ENCODE results near the gene AUTS2. TPM values are rescaled to one million over a fixed set of nuclear protein-coding genes. Genes with fewer than 3 reads are reported as not detected.

Gene AUTS2
- total RNA-seq, 1 experiment from 2014 or later: 50.0 TPM

DNA sequence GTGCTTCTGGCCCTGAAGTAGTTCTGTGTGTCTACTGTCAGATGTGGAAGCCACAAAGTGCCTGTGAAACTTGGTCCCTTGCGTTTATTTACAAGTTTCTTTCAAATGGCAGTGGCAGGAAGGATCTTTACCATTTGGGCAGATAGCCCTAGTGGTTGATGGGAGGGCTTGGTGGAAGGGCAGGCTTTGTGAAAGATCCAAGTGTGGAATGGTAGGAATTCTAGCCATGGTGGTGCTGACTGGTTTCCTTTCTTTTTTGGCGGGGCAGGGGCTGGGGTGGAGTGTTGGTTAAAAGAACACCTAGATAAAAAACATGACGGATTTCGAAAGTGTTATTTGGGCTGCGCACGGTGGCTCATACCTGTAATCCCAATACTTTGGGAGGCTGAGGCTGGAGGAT, 27.0 kb downstream of the AUTS2 start:
- no peaks in the 10 kb centered on the region for H3K27me3 Mint-ChIP-seq (ENCODE audit: low read depth)
- TF ChIP-seq ZNF425 (CRISPR knock-in tag; conservative IDR thresholded peaks at IDR 0.05) (no peak), SMAD4 (CRISPR knock-in tag; IDR thresholded peaks at IDR 0.05) (no peak), TEAD4 (CRISPR knock-in tag; IDR thresholded peaks at IDR 0.05) (no peak), GTF2I (CRISPR knock-in tag; conservative IDR thresholded peaks at IDR 0.05) (no peak)
- CTCF ChIA-PET: no interaction called here
- H3K9me3 Mint-ChIP-seq: no peaks in the 10 kb centered on the region
- DNase-seq (ENCODE audit: low spot score) (no peak), ATAC-seq (peak; percentile 89)
- H3K27ac Mint-ChIP-seq: no peak overlapping the region
- no peak overlapping the region for H3K4me3 Mint-ChIP-seq
- H3K36me3 Mint-ChIP-seq: no peaks in the 10 kb centered on the region
- peaks cover 34% of the 10 kb centered on the region for H3K4me1 Mint-ChIP-seq
- POLR2A ChIA-PET: no interaction called here

GRCh38 chr7:69625798-69626197, 27.5 kb downstream of the AUTS2 start:
- Mint-ChIP-seq H3K36me3 (no peaks in the 10 kb centered on the region), H3K27ac (no peak overlapping the region), H3K9me3 (no peaks in the 10 kb centered on the region), H3K4me3 (no peak overlapping the region), H3K4me1 (peaks cover 30% of the 10 kb centered on the region), H3K27me3 (ENCODE audit: low read depth) (no peaks in the 10 kb centered on the region)
- ChIA-PET POLR2A (no interaction called here), CTCF (no interaction called here)
- TF ChIP-seq CREM (CRISPR knock-in tag; IDR thresholded peaks at IDR 0.05) (no peak), NR1H2 (CRISPR knock-in tag; IDR thresholded peaks at IDR 0.05) (no peak), IRF1 (CRISPR knock-in tag; IDR thresholded peaks at IDR 0.05) (no peak)
- TF ChIP-seq, protein P1, sequence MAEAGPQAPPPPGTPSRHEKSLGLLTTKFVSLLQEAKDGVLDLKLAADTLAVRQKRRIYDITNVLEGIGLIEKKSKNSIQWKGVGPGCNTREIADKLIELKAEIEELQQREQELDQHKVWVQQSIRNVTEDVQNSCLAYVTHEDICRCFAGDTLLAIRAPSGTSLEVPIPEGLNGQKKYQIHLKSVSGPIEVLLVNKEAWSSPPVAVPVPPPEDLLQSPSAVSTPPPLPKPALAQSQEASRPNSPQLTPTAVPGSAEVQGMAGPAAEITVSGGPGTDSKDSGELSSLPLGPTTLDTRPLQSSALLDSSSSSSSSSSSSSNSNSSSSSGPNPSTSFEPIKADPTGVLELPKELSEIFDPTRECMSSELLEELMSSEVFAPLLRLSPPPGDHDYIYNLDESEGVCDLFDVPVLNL (CRISPR knock-in tag; IDR thresholded peaks at IDR 0.05; ENCODE audit: borderline replicate concordance, low read depth): no peak
- DNase-seq (ENCODE audit: low spot score) (no peak), ATAC-seq (no peak)

DNA sequence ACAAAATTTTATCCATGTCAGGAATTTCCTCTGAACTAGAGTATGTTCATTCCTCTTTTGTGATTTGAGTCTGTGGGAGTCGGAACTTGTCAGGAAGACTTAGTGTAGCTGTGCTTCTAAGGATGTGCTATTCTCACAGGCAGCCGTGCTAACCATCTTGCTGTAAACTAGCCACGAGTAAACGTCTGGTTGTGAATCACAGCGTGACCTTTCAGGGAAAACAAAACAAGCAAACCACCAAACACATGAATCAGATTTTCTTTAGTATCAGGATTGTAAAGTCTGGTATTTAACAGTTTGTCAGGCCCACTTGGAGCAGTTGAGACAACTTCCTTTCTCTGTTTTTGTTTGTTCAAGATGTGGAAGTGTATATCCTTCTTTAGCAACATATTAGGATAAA, 32.0 kb downstream of the AUTS2 start:
- no peak overlapping the region for H3K27ac Mint-ChIP-seq
- TF ChIP-seq FOXP1 (CRISPR knock-in tag; IDR thresholded peaks at IDR 0.05; ENCODE audit: borderline replicate concordance): no peak
- no peak for TF ChIP-seq HMGA2 (CRISPR knock-in tag; IDR thresholded peaks at IDR 0.05)
- TF ChIP-seq, protein P2, sequence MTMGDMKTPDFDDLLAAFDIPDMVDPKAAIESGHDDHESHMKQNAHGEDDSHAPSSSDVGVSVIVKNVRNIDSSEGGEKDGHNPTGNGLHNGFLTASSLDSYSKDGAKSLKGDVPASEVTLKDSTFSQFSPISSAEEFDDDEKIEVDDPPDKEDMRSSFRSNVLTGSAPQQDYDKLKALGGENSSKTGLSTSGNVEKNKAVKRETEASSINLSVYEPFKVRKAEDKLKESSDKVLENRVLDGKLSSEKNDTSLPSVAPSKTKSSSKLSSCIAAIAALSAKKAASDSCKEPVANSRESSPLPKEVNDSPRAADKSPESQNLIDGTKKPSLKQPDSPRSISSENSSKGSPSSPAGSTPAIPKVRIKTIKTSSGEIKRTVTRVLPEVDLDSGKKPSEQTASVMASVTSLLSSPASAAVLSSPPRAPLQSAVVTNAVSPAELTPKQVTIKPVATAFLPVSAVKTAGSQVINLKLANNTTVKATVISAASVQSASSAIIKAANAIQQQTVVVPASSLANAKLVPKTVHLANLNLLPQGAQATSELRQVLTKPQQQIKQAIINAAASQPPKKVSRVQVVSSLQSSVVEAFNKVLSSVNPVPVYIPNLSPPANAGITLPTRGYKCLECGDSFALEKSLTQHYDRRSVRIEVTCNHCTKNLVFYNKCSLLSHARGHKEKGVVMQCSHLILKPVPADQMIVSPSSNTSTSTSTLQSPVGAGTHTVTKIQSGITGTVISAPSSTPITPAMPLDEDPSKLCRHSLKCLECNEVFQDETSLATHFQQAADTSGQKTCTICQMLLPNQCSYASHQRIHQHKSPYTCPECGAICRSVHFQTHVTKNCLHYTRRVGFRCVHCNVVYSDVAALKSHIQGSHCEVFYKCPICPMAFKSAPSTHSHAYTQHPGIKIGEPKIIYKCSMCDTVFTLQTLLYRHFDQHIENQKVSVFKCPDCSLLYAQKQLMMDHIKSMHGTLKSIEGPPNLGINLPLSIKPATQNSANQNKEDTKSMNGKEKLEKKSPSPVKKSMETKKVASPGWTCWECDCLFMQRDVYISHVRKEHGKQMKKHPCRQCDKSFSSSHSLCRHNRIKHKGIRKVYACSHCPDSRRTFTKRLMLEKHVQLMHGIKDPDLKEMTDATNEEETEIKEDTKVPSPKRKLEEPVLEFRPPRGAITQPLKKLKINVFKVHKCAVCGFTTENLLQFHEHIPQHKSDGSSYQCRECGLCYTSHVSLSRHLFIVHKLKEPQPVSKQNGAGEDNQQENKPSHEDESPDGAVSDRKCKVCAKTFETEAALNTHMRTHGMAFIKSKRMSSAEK (CRISPR knock-in tag; IDR thresholded peaks at IDR 0.05; ENCODE audit: borderline replicate concordance): no peak
- POLR2A ChIA-PET: no interaction called here
- no peak for ATAC-seq
- DNase-seq (ENCODE audit: low spot score): no peak
- H3K9me3 Mint-ChIP-seq: no peaks in the 10 kb centered on the region
- peaks cover 21% of the 10 kb centered on the region for H3K4me1 Mint-ChIP-seq
- peaks cover 26% of the 10 kb centered on the region for H3K27me3 Mint-ChIP-seq (ENCODE audit: low read depth)
- H3K4me3 Mint-ChIP-seq: no peak overlapping the region
- CTCF ChIA-PET: no interaction called here
- no peaks in the 10 kb centered on the region for H3K36me3 Mint-ChIP-seq

DNA sequence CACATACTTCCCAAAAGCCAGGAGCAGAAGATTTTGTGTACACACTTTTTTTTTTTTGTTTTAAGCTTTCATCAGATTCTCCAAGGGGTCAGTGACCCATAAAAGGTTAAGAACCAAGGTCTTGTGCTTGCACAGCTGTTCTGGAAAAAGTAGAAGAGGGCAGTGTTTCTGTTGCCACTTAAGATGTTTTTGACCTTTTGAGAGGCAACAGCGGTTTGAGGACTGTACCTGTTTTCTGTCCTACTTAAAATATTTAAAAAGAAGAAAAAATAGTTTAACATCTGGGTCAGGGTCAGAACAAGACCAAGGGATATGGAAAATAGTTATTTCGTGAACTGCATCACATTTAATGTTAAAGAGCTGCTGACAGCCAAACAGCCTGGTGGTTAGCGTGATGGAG, 32.9 kb downstream of the AUTS2 start:
- Mint-ChIP-seq H3K36me3 (no peaks in the 10 kb centered on the region), H3K4me1 (peaks cover 14% of the 10 kb centered on the region; the same call in 1 of the 2 replicates), H3K4me3 (no peak overlapping the region), H3K9me3 (no peaks in the 10 kb centered on the region), H3K27ac (no peak overlapping the region), H3K27me3 (ENCODE audit: low read depth) (peaks cover 34% of the 10 kb centered on the region)
- POLR2A ChIA-PET: interaction anchor here (0.6 kb wide), 1 partner anchor 634 kb away, joined by 3 read pairs; no protein-coding TSS in a partner anchor
- ATAC-seq (no peak), DNase-seq (ENCODE audit: low spot score) (no peak)
- CTCF ChIA-PET: no interaction called here
- TF ChIP-seq, protein P3, sequence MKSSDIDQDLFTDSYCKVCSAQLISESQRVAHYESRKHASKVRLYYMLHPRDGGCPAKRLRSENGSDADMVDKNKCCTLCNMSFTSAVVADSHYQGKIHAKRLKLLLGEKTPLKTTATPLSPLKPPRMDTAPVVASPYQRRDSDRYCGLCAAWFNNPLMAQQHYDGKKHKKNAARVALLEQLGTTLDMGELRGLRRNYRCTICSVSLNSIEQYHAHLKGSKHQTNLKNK (CRISPR knock-in tag; IDR thresholded peaks at IDR 0.05): no peak
- TF ChIP-seq MYBL2 (CRISPR knock-in tag; IDR thresholded peaks at IDR 0.05) (no peak), MXD4 (CRISPR knock-in tag; IDR thresholded peaks at IDR 0.05; ENCODE audit: borderline replicate concordance) (no peak), ATF3 (CRISPR knock-in tag; conservative IDR thresholded peaks at IDR 0.05) (no peak), ZNF281 (CRISPR knock-in tag; IDR thresholded peaks at IDR 0.05) (no peak), ZNF317 (CRISPR knock-in tag; IDR thresholded peaks at IDR 0.05; ENCODE audit: borderline replicate concordance, low read depth) (no peak), GABPB1 (CRISPR knock-in tag; IDR thresholded peaks at IDR 0.05) (no peak), TEAD4 (CRISPR knock-in tag; IDR thresholded peaks at IDR 0.05) (no peak)
